NT2/D1 (cell line): Measurements from ENCODE around the gene SAMD3.

ENCODE experiments used
- SUZ12 ChIP-seq: IDR thresholded peaks from 2 replicates; pipeline ENCODE4 v1.6.1; 2011; ENCODE audit not compliant: insufficient read length, insufficient read depth; ENCODE audit errors: extremely low read depth
- YY1 ChIP-seq: IDR thresholded peaks from 2 replicates; pipeline ENCODE4 v1.6.1; 2011; ENCODE audit not compliant: insufficient read length, insufficient read depth
- ZNF274 ChIP-seq: IDR thresholded peaks from 2 replicates; pipeline ENCODE4 v1.6.1; 2011; ENCODE audit warnings: mild to moderate bottlenecking, low read depth, low read length

- TF ChIP-seq ZNF274 (no peak), YY1 (no peak), SUZ12 (no peak)
Observed at GRCh38 chr6:130240232-130240631, 17.5 kb upstream of the SAMD3 start.
